Sigmoid colon (tissue), 4 donors: ENCODE measurements around the gene TOB1.

ENCODE experiments used
- EP300 ChIP-seq, 4 donors: sonication (generic); formaldehyde crosslinking; IDR thresholded peaks; one replicate each; pipeline ENCODE4 v1.6.1; 2017; ENCODE audit warnings: antibody characterized with exemption in 4 of 4
- POLR2A ChIP-seq, 2 donors: fragments of 450-650 bp; IDR thresholded peaks; one replicate each; pipeline ENCODE4 v1.6.1; 2016; ENCODE audit warnings: antibody characterized with exemption in 2 of 2, mild to moderate bottlenecking in 2 of 2, moderate library complexity in 2 of 2
- POLR2AphosphoS5 ChIP-seq, 4 donors: sonication (generic); formaldehyde crosslinking; IDR thresholded peaks; one replicate each; pipeline ENCODE4 v1.6.1; 2017; ENCODE audit warnings: antibody characterized with exemption in 4 of 4
- TF ChIP-seq, protein P1 (sequence below), 4 experiments: fragments of 450-650 bp in 3 of 4; fragments of 200-600 bp in 1 of 4; IDR thresholded peaks; one replicate each; pipeline ENCODE4 v1.5.1; 2016 to 2019; ENCODE audit warnings: antibody characterized with exemption in 4 of 4, mild to moderate bottlenecking in 3 of 4, moderate library complexity in 2 of 4

GRCh38 chr17:50914505-50915063 lies 48.4 kb upstream of the TOB1 start:
- TF ChIP-seq, protein P1, sequence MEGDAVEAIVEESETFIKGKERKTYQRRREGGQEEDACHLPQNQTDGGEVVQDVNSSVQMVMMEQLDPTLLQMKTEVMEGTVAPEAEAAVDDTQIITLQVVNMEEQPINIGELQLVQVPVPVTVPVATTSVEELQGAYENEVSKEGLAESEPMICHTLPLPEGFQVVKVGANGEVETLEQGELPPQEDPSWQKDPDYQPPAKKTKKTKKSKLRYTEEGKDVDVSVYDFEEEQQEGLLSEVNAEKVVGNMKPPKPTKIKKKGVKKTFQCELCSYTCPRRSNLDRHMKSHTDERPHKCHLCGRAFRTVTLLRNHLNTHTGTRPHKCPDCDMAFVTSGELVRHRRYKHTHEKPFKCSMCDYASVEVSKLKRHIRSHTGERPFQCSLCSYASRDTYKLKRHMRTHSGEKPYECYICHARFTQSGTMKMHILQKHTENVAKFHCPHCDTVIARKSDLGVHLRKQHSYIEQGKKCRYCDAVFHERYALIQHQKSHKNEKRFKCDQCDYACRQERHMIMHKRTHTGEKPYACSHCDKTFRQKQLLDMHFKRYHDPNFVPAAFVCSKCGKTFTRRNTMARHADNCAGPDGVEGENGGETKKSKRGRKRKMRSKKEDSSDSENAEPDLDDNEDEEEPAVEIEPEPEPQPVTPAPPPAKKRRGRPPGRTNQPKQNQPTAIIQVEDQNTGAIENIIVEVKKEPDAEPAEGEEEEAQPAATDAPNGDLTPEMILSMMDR (IDR thresholded peaks at IDR 0.05) = no peak
- TF ChIP-seq POLR2AphosphoS5 (IDR thresholded peaks at IDR 0.05) = no peak
- TF ChIP-seq POLR2A (IDR thresholded peaks at IDR 0.05) = no peak
- TF ChIP-seq EP300 (IDR thresholded peaks at IDR 0.05) = no peak
